HCT116 (cell line): ENCODE measurements around the gene MYADM. TPM values are rescaled to one million over a fixed set of nuclear protein-coding genes. Genes with fewer than 3 reads are reported as not detected.

Experiments
- ATAC-seq: fragments of 200-7000 bp; cut with Tn5 transposase; 2 replicates; pipeline ENCODE4 v1.9.1; 2020; ENCODE audit warnings: mild to moderate bottlenecking, moderate library complexity
- BruUV-seq: library from RNA; stranded (reverse); fragments of 400-500 nt; replicated peaks from 2 replicates; lab custom pipeline; 2021; lab: Mats Ljungman, UMichigan
- CTCF ChIA-PET: fragments of 300-600 bp; sonication (Branson Sonifier 250); formaldehyde crosslinking; loops from one replicate; lab custom pipeline; 2021; ENCODE audit warnings: antibody characterized with exemption; lab: Charles Lee
- POLR2A ChIA-PET: fragments of 300-600, 350-600 bp; sonication (Branson Sonifier 250); formaldehyde crosslinking; loops from one replicate; lab custom pipeline; 2021; ENCODE audit warnings: antibody characterized with exemption; lab: Charles Lee
- RAD21 ChIA-PET, 2 experiments: fragments of 300-600 bp; sonication (Branson Sonifier 250); formaldehyde crosslinking; loops; one replicate each; lab custom pipeline; 2023; ENCODE audit warnings: low total read pairs in 2 of 2; ENCODE audit not compliant: uncharacterized antibody in 2 of 2, unreplicated experiment in 2 of 2, low non-redundant PET in 1 of 2; lab: Charles Lee
- DNase-seq: peaks from one replicate; pipeline ENCODE4 v3.0.0-alpha.2; 2010; ENCODE audit warnings: low read depth, low spot score
- H2AFZ ChIP-seq: fragments of 200-600 bp; shearing (Covaris generic), sonication (generic); 2 replicates; pipeline ENCODE4 v1.6.1; 2017; ENCODE audit warnings: low read depth, mixed run types, mixed read lengths, antibody characterized with exemption, low read length; ENCODE audit not compliant: poor library complexity, severe bottlenecking
- H3K27ac ChIP-seq: 2 replicates; pipeline ENCODE4 v1.5.1; 2012; ENCODE audit warnings: low read depth, low read length
- H3K27me3 ChIP-seq: fragments of 200-600 bp; sonication (generic); 2 replicates; pipeline ENCODE4 v1.6.1; 2016; ENCODE audit warnings: mixed run types, low read length, mixed read lengths; ENCODE audit not compliant: insufficient read depth
- H3K36me3 ChIP-seq, 2 experiments: fragments of 200-500 bp in 1 of 2; fragments of 200-600 bp in 1 of 2; sonication (Bioruptor generic) in 1 of 2; sonication (generic) in 1 of 2; 2 replicates each; pipeline versions ENCODE4 v1.5.1 to v1.6.1; 2014 to 2016; ENCODE audit warnings: low read length in 2 of 2, inconsistent platforms in 1 of 2, mixed read lengths in 1 of 2, mixed run types in 1 of 2; ENCODE audit not compliant: insufficient read depth in 2 of 2, control insufficient read depth in 1 of 2
- H3K4me1 ChIP-seq, 2 experiments: fragments of 200-600 bp in 1 of 2; sonication (generic) in 1 of 2; 2 replicates each; pipeline versions ENCODE4 v1.5.1 to v1.6.1; 2012 to 2017; ENCODE audit warnings: low read length in 2 of 2, inconsistent platforms in 1 of 2, mild to moderate bottlenecking in 1 of 2, mixed read lengths in 1 of 2, mixed run types in 1 of 2, moderate library complexity in 1 of 2; ENCODE audit not compliant: insufficient read depth in 2 of 2, control insufficient read depth in 1 of 2
- H3K4me2 ChIP-seq: fragments of 200-600 bp; sonication (generic); 2 replicates; pipeline ENCODE4 v1.6.1; 2017; ENCODE audit warnings: mixed run types, low read length, mixed read lengths
- H3K4me3 ChIP-seq, 2 experiments: fragments of 200-600 bp in 1 of 2; sonication (generic) in 1 of 2; replicated peaks in 1 of 2; 2 replicates each; pipeline ENCODE4 v1.5.1; 2011 to 2016; ENCODE audit warnings: low read length in 2 of 2, control low read depth in 1 of 2, low read depth in 1 of 2, mild to moderate bottlenecking in 1 of 2, mixed read lengths in 1 of 2, mixed run types in 1 of 2
- H3K79me2 ChIP-seq: fragments of 200-600 bp; sonication (generic); 2 replicates; pipeline ENCODE4 v1.6.1; 2017; ENCODE audit warnings: mild to moderate bottlenecking, mixed run types, low read length, moderate library complexity, mixed read lengths; ENCODE audit not compliant: insufficient read depth
- H3K9ac ChIP-seq: fragments of 200-600 bp; sonication (generic); 2 replicates; pipeline ENCODE4 v1.6.1; 2016; ENCODE audit warnings: low read length, mixed read lengths
- H3K9me2 ChIP-seq: fragments of 200-600 bp; sonication (generic), shearing (Covaris generic); 2 replicates; pipeline ENCODE4 v1.6.1; 2017; ENCODE audit warnings: mixed run types, mild to moderate bottlenecking, moderate library complexity; ENCODE audit not compliant: insufficient read depth
- H3K9me3 ChIP-seq, 2 experiments: fragments of 200-500 bp in 1 of 2; fragments of 200-600 bp in 1 of 2; sonication (Bioruptor generic) in 1 of 2; sonication (generic) in 1 of 2; 2 replicates each; pipeline ENCODE4 v1.6.1; 2014 to 2017; ENCODE audit warnings: low read length in 2 of 2, mixed read lengths in 2 of 2, inconsistent platforms in 1 of 2, low read depth in 1 of 2, mild to moderate bottlenecking in 1 of 2, mixed run types in 1 of 2, moderate library complexity in 1 of 2; ENCODE audit not compliant: control insufficient read depth in 1 of 2, insufficient read depth in 1 of 2
- H4K20me1 ChIP-seq: fragments of 200-600 bp; sonication (generic), shearing (Covaris generic); 2 replicates; pipeline ENCODE4 v1.6.1; 2017; ENCODE audit warnings: mixed run types, mild to moderate bottlenecking, moderate library complexity; ENCODE audit not compliant: insufficient read depth
- ATF3 ChIP-seq: IDR thresholded peaks from 2 replicates; pipeline ENCODE4 v1.6.1; 2012
- CBX3 ChIP-seq: IDR thresholded peaks from 2 replicates; pipeline ENCODE4 v1.6.1; 2012; ENCODE audit warnings: low read depth
- CEBPB ChIP-seq: IDR thresholded peaks from 2 replicates; pipeline ENCODE4 v1.6.1; 2012; ENCODE audit warnings: low read depth
- CTCF ChIP-seq, 3 experiments: fragments of 200-600 bp in 1 of 3; sonication (generic) in 1 of 3; IDR thresholded peaks in 2 of 3; conservative IDR thresholded peaks in 1 of 3; 2 replicates each; pipeline ENCODE4 v1.5.1; 2012 to 2017; ENCODE audit warnings: low read depth in 2 of 3, low read length in 2 of 3, antibody characterized with exemption in 1 of 3, borderline replicate concordance in 1 of 3, control low read depth in 1 of 3, mild to moderate bottlenecking in 1 of 3, mixed read lengths in 1 of 3, mixed run types in 1 of 3, moderate library complexity in 1 of 3; ENCODE audit not compliant: insufficient read depth in 1 of 3
- EGR1 ChIP-seq: IDR thresholded peaks from 2 replicates; pipeline ENCODE4 v1.6.1; 2012; ENCODE audit warnings: low read depth
- ELF1 ChIP-seq: IDR thresholded peaks from 2 replicates; pipeline ENCODE4 v1.6.1; 2012; ENCODE audit warnings: low read depth, borderline replicate concordance
- EZH2 ChIP-seq: fragments of 200-600 bp; sonication (generic); IDR thresholded peaks from 2 replicates; pipeline ENCODE4 v1.6.1; 2017; ENCODE audit warnings: antibody characterized with exemption, mixed run types
- EZH2phosphoT487 ChIP-seq: fragments of 200-600 bp; IDR thresholded peaks from 2 replicates; pipeline ENCODE4 v1.6.1; 2018; ENCODE audit warnings: antibody characterized with exemption, borderline replicate concordance
- FOSL1 ChIP-seq: IDR thresholded peaks from 2 replicates; pipeline ENCODE4 v1.6.1; 2012; ENCODE audit warnings: low read depth
- JUND ChIP-seq: IDR thresholded peaks from 2 replicates; pipeline ENCODE4 v1.6.1; 2012
- MAX ChIP-seq: IDR thresholded peaks from 2 replicates; pipeline ENCODE4 v1.6.1; 2012
- POLR2A ChIP-seq: IDR thresholded peaks from 2 replicates; pipeline ENCODE4 v1.7.0; 2011; ENCODE audit warnings: borderline replicate concordance; ENCODE audit not compliant: insufficient read depth, insufficient read length; ENCODE audit errors: extremely low read depth
- POLR2AphosphoS5 ChIP-seq: IDR thresholded peaks from 2 replicates; pipeline ENCODE4 v1.6.1; 2011; ENCODE audit warnings: mild to moderate bottlenecking, low read depth, low read length, moderate library complexity
- RAD21 ChIP-seq: IDR thresholded peaks from 2 replicates; pipeline ENCODE4 v1.6.1; 2012; ENCODE audit warnings: low read depth, mild to moderate bottlenecking
- REST ChIP-seq: IDR thresholded peaks from 2 replicates; pipeline ENCODE4 v1.6.1; 2012; ENCODE audit warnings: low read depth
- SP1 ChIP-seq: IDR thresholded peaks from 2 replicates; pipeline ENCODE4 v1.6.1; 2012; ENCODE audit warnings: low read depth
- TCF7L2 ChIP-seq: IDR thresholded peaks from 2 replicates; pipeline ENCODE4 v1.7.0; 2011; ENCODE audit warnings: borderline replicate concordance, inconsistent platforms; ENCODE audit not compliant: insufficient read depth, insufficient read length; ENCODE audit errors: extremely low read depth
- YY1 ChIP-seq: IDR thresholded peaks from 2 replicates; pipeline ENCODE4 v1.6.1; 2011; ENCODE audit warnings: low read length, low read depth, moderate library complexity, mild to moderate bottlenecking; ENCODE audit not compliant: insufficient replicate concordance; ENCODE audit errors: extremely low read depth
- ZBTB33 ChIP-seq: IDR thresholded peaks from 2 replicates; pipeline ENCODE4 v1.6.1; 2011; ENCODE audit warnings: mild to moderate bottlenecking, low read length, moderate library complexity; ENCODE audit not compliant: insufficient replicate concordance; ENCODE audit errors: extremely low read depth
- intact Hi-C: fragments of 100-400 bp; cut with micrococcal nuclease; formaldehyde crosslinking; loops from 2 replicates; pipeline ENCODE4 v1.10.0; 2022
- total RNA-seq: library from RNA; stranded (reverse); gene quantifications from one replicate; pipeline ENCODE4 v1.2.1, GENCODE V29; 2021; ENCODE audit not compliant: unreplicated experiment

The MYADM gene
- total RNA-seq, 1 experiment from 2014 or later, result 79.6 TPM

DNA sequence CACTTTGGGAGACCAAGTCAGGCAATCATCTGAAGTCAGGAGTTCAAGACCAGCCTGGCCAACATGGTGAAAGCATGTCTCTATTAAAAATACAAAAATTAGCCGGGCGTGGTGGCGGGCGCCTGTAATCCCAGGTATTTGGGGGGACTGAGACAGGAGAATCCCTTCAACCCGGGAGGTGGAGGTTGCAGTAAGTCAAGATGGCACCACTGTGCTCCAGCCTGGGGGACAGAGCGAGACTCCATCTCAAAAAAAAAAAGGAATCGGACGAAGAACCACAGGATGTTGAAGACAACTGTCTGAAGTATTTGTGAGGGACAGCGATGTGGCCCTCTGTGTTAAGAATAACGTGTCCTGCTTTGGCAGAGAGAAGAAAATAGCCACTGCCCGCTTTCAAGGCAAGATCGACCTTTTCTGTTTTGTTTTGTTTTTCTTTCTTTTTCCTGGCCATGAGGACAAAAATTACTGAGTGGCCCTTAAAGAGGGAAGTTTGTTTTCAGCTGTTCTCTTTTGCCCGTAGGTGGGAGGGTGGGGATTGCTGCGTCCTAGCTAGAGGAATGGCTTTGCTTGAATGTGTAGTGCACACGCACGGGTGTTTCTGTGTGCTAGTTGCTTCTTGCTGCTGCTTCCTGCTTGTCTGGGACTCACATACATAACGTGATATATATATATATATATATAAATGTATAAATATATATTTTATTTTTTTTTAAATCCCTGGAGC lies 8.1 kb downstream of the MYADM start:
- Histone ChIP-seq H3K4me3 (no peak overlapping the region), H3K27ac (no peak overlapping the region), H2AFZ (no peak overlapping the region), H3K36me3 (peaks cover 16 to 21% of the 10 kb centered on the region in 2 experiments), H4K20me1 (no peaks in the 10 kb centered on the region), H3K9ac (no peak overlapping the region), H3K9me3 (no peaks in the 10 kb centered on the region), H3K27me3 (no peaks in the 10 kb centered on the region), H3K79me2 (peaks cover 20% of the 10 kb centered on the region; the same call in 1 of the 2 replicates), H3K9me2 (no peaks in the 10 kb centered on the region), H3K4me1 (peaks cover 11 to 16% of the 10 kb centered on the region in 2 experiments), H3K4me2 (no peak overlapping the region)
- ChIA-PET CTCF (interaction anchor here (1.3 to 1.5 kb wide), 2 partner anchors 8 to 149 kb away, joined by 3 to 6 read pairs; partner anchors contain the start of gene MYADM), POLR2A (interaction anchor here (1.0 to 2.7 kb wide), 2 partner anchors 8 to 13 kb away, joined by 3 to 15 read pairs; partner anchors contain the start of gene MYADM), RAD21 (no interaction called here)
- DNase-seq (no peak), ATAC-seq (no peak)
- intact Hi-C loops, result no loop called here
- BruUV-seq, result TSS peak; percentile 38
- TF ChIP-seq YY1, result no peak
- TF ChIP-seq CEBPB, result no peak
- no peak for TF ChIP-seq CTCF (IDR thresholded peaks at IDR 0.05 in 2 of 3, conservative IDR thresholded peaks at IDR 0.05 in 1 of 3; ENCODE audit: borderline replicate concordance in 1 of 3, insufficient read depth in 1 of 3, low read depth in 2 of 3, low read length in 2 of 3)
- no peak for TF ChIP-seq RAD21
- no peak for TF ChIP-seq EZH2phosphoT487
- no peak for TF ChIP-seq SP1
- TF ChIP-seq POLR2A, result no peak
- TF ChIP-seq EZH2, result no peak
- TF ChIP-seq JUND, result no peak
- no peak for TF ChIP-seq ATF3
- no peak for TF ChIP-seq POLR2AphosphoS5
- no peak for TF ChIP-seq REST
- no peak for TF ChIP-seq CBX3
- TF ChIP-seq ZBTB33, result no peak
- no peak for TF ChIP-seq MAX
- no peak for TF ChIP-seq TCF7L2
- no peak for TF ChIP-seq FOSL1
- no peak for TF ChIP-seq EGR1
- no peak for TF ChIP-seq ELF1
